Erythroblast (primary cell): Measurements from ENCODE around the gene COMMD4.

Experiments
- GATA1 ChIP-seq: IDR thresholded peaks from 2 replicates; pipeline ENCODE4 v1.6.1; 2011; ENCODE audit warnings: low read depth, mild to moderate bottlenecking, control low read depth, low read length, moderate library complexity
- POLR2A ChIP-seq: IDR thresholded peaks from 2 replicates; pipeline ENCODE4 v1.6.1; 2011; ENCODE audit warnings: mild to moderate bottlenecking, low read length

DNA sequence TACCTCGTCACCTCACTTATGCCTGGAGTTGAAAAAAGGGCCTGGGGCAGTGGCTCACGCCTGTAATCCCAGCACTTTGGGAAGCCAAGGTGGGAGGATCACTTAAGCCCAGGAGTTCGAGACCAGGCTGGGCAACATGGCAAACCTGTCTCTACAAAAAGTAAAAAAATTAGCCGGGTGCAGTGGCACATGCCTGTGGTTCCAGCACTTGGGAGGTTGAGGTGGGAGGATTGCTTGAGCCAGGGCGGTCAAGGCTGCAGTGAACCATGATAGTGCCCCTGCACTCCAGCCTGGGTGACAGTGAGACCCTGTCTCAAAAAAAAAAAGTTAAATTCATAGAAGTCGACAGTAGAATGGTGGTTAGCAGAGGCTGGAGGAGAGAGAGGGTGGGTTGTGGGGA is 6.4 kb downstream of the COMMD4 start:
- TF ChIP-seq POLR2A = no peak
- TF ChIP-seq GATA1 = no peak
